SK-N-MC (cell line): ENCODE results near the gene MOB3A.

Experiments used
- EZH2 ChIP-seq: fragments of 200-600 bp; sonication (generic); IDR thresholded peaks from one replicate; pipeline ENCODE4 v1.6.1; 2017; ENCODE audit warnings: antibody characterized with exemption
- FOXP2 ChIP-seq: optimal IDR thresholded peaks from 2 replicates; pipeline ENCODE3; 2011; ENCODE audit warnings: mild to moderate bottlenecking, moderate library complexity; ENCODE audit not compliant: insufficient read depth; ENCODE audit errors: extremely low read length, control extremely low read depth
- POLR2AphosphoS5 ChIP-seq: IDR thresholded peaks from 2 replicates; pipeline ENCODE4 v1.6.1; 2012; ENCODE audit warnings: mild to moderate bottlenecking, low read depth, low read length, borderline replicate concordance

DNA sequence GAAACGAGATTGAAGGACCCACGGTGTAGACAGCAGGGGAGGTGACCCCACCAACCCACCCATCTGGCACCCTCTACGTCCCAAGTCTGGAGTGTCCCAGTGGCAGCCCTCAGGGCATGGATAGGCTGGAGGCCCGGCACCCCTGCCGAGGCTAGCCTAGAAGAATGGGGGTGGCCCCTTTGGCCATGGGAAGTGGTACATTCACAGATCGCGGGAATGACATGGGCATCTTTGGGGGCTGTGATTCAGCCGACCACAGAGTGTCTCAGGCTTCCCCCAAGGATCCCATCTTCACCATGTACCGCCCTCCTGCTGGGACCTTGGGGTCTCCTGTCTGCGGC lies 33.8 kb downstream of the MOB3A start:
- TF ChIP-seq EZH2 (no peak), POLR2AphosphoS5 (no peak), FOXP2 (no peak)
